K562 (cell line): ENCODE results near the gene CFD. TPM values are rescaled to one million over a fixed set of nuclear protein-coding genes. Genes with fewer than 3 reads are reported as not detected.
A peak's percentile ranks its signal among the peaks of the same experiment; 100 is the strongest.

Experiments used
- ATF1 ChIP-seq, 2 experiments: fragments of 450-650 bp in 1 of 2; IDR thresholded peaks; 2 replicates each; pipeline ENCODE4 v1.6.1; 2016; ENCODE audit warnings: missing compliant biosample characterization in 1 of 2, missing genetic modification characterization in 1 of 2
- FOXP1 ChIP-seq: sonication (generic); formaldehyde crosslinking; IDR thresholded peaks from 2 replicates; pipeline ENCODE4 v1.8.0; 2022; ENCODE audit warnings: mild to moderate bottlenecking, missing genetic modification reagents
- KDM4B ChIP-seq, 2 experiments: fragments of 450-650 bp in 1 of 2; sonication (generic) in 1 of 2; IDR thresholded peaks; 2 replicates each; pipeline ENCODE4 v1.6.1; 2016 to 2017; ENCODE audit warnings: borderline replicate concordance in 2 of 2, antibody characterized with exemption in 1 of 2, low read depth in 1 of 2, mild to moderate bottlenecking in 1 of 2
- KDM5B ChIP-seq: fragments of 200-600 bp; sonication (generic); IDR thresholded peaks from 2 replicates; pipeline ENCODE4 v1.6.1; 2012; ENCODE audit warnings: low read depth, mild to moderate bottlenecking, moderate library complexity, low read length, control low read depth, inconsistent platforms; ENCODE audit not compliant: insufficient replicate concordance
- NCOR1 ChIP-seq: fragments of 450-650 bp; IDR thresholded peaks from 2 replicates; pipeline ENCODE4 v1.6.1; 2016; ENCODE audit warnings: mild to moderate bottlenecking, moderate library complexity
- TCF3 ChIP-seq: sonication (generic); formaldehyde crosslinking; IDR thresholded peaks from 2 replicates; pipeline ENCODE4 v1.4.0; 2020; ENCODE audit warnings: mild to moderate bottlenecking, missing genetic modification reagents
- ZNF311 ChIP-seq: fragments of 250-450 bp; sonication (Bioruptor Pico); IDR thresholded peaks from 2 replicates; pipeline ENCODE4 v1.4.0; 2020; ENCODE audit warnings: mild to moderate bottlenecking, moderate library complexity
- ZNF589 ChIP-seq: fragments of 200-800 bp; sonication (Bioruptor generic); IDR thresholded peaks from 2 replicates; pipeline ENCODE4 v1.6.1; 2016; ENCODE audit warnings: low read depth, missing genetic modification characterization, missing compliant biosample characterization
- ZNF644 ChIP-seq: fragments of 200-800 bp; sonication (Bioruptor generic); IDR thresholded peaks from 2 replicates; pipeline ENCODE4 v1.6.1; 2016; ENCODE audit warnings: low read depth, missing genetic modification characterization, missing compliant biosample characterization
- polyA plus RNA-seq, 8 experiments: library from polyadenylated mRNA; depleted of rRNA in 4 of 8; stranded (reverse) in 5 of 8; unstranded in 3 of 8; fragments of >200 nt; fragmentation: Nextera tagmentation in 2 of 8; fragmentation: Illumina TruSeq in 1 of 8; extraction: Ambion mirVana in 2 of 8; extraction: Trizol in 1 of 8; gene quantifications; 2 replicates each; pipeline versions ENCODE4 v1.2.1 to v1.2.3, GENCODE V29; 2011 to 2014; ENCODE audit warnings: inconsistent platforms in 1 of 8, missing spikeins in 1 of 8
- total RNA-seq, 7 experiments: library from RNA; depleted of rRNA in 6 of 7; stranded (reverse); fragments of >200 nt in 6 of 7; fragmentation: Illumina TruSeq in 2 of 7; extraction: Trizol in 2 of 7; gene quantifications; 2 replicates each; pipeline versions ENCODE4 v1.2.1 to v1.2.3, GENCODE V29; 2011 to 2021; ENCODE audit warnings: low replicate concordance in 1 of 7
- TF ChIP-seq, protein P1 (sequence below), 3 experiments: fragments of 200-800 bp in 1 of 3; fragments of 250-450 bp in 1 of 3; fragments of 450-650 bp in 1 of 3; sonication (Bioruptor Pico) in 1 of 3; sonication (Bioruptor generic) in 1 of 3; formaldehyde crosslinking in 1 of 3; IDR thresholded peaks; 2 replicates each; pipeline versions ENCODE4 v1.6.1 to v1.8.0; 2016 to 2022; ENCODE audit warnings: mild to moderate bottlenecking in 2 of 3, missing genetic modification characterization in 2 of 3, missing compliant biosample characterization in 1 of 3, moderate library complexity in 1 of 3

The CFD gene
- total and polyA plus RNA-seq, 9 of the 15 experiments (the other 6 are each of a cell fraction or from before 2014, with no cell fraction given), result 0.52 to 59.4 (median 7.6) TPM

DNA sequence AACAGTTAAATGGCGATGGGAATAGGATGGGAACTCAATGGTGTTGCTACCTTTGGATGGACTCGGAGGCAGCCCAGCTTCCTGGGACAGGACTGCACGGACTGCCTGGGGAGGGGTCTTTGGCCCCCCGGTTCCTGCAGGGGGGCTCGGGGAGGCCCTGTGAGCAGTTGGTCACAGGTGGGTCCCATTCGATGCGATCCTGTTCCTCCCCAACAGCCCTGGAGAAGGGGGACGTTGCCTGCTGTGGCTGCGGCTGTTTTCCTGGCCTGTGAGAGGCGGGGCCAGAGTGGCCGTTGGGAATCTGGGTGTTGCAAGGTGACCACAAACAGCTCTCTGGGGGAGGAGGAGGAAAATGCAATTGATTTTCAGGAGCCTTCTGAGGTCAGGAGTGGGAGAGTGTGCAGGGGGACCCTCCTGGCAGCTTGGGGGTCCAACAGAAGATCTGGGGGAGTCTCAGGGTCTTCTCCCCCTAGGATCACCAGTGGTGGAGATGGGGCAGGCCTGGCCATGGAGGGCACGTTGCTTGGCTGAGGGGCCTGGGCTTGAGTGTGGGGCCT lies 35.8 kb upstream of the CFD start (continued):
- TF ChIP-seq, protein P1, sequence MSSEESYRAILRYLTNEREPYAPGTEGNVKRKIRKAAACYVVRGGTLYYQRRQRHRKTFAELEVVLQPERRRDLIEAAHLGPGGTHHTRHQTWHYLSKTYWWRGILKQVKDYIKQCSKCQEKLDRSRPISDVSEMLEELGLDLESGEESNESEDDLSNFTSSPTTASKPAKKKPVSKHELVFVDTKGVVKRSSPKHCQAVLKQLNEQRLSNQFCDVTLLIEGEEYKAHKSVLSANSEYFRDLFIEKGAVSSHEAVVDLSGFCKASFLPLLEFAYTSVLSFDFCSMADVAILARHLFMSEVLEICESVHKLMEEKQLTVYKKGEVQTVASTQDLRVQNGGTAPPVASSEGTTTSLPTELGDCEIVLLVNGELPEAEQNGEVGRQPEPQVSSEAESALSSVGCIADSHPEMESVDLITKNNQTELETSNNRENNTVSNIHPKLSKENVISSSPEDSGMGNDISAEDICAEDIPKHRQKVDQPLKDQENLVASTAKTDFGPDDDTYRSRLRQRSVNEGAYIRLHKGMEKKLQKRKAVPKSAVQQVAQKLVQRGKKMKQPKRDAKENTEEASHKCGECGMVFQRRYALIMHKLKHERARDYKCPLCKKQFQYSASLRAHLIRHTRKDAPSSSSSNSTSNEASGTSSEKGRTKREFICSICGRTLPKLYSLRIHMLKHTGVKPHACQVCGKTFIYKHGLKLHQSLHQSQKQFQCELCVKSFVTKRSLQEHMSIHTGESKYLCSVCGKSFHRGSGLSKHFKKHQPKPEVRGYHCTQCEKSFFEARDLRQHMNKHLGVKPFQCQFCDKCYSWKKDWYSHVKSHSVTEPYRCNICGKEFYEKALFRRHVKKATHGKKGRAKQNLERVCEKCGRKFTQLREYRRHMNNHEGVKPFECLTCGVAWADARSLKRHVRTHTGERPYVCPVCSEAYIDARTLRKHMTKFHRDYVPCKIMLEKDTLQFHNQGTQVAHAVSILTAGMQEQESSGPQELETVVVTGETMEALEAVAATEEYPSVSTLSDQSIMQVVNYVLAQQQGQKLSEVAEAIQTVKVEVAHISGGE (CRISPR knock-in tag; IDR thresholded peaks at IDR 0.05), result peak in 1 of 3 experiments; percentile 50; a peak in 1 of 6 replicates
- peak; percentile 47 for TF ChIP-seq ZNF589 (CRISPR knock-in tag)
- TF ChIP-seq KDM4B (IDR thresholded peaks at IDR 0.05; ENCODE audit: borderline replicate concordance in 2 of 2, low read depth in 1 of 2), result peak in 1 of 2 experiments; percentile 72; a peak in 1 of 4 replicates
- no peak for TF ChIP-seq ATF1 (CRISPR knock-in tag; IDR thresholded peaks at IDR 0.05)
- TF ChIP-seq ATF1 (tag; IDR thresholded peaks at IDR 0.05), result peak; percentile 42; the same call in 1 of the 2 replicates
- TF ChIP-seq TCF3 (CRISPR knock-in tag), result peak; percentile 49
- peak; percentile 47; the same call in 1 of the 2 replicates for TF ChIP-seq NCOR1
- peak; percentile 46 for TF ChIP-seq KDM5B
- 0 out of 2 replicates have a peak, but pooled peaks have one; percentile 26 for TF ChIP-seq ZNF311
- TF ChIP-seq FOXP1 (CRISPR knock-in tag), result 0 out of 2 replicates have a peak, but pooled peaks have one; percentile 49
- peak; percentile 72; the same call in 1 of the 2 replicates for TF ChIP-seq ZNF644
- TF ChIP-seq, all 486 proteins: peak for 100
